GM12878 (cell line): ENCODE results near the gene EEF1AKMT2.

Experiments
- CBX5 ChIP-seq: sonication (generic); IDR thresholded peaks from 2 replicates; pipeline ENCODE4 v1.6.1; 2016; ENCODE audit warnings: low read depth, moderate library complexity, mild to moderate bottlenecking, inconsistent platforms
- EZH2 ChIP-seq: IDR thresholded peaks from 2 replicates; pipeline ENCODE4 v1.6.1; 2012; ENCODE audit warnings: low read depth, mild to moderate bottlenecking, control low read depth, inconsistent platforms, low read length, borderline replicate concordance; ENCODE audit not compliant: control insufficient read depth
- NFYB ChIP-seq: IDR thresholded peaks from 2 replicates; pipeline ENCODE4 v1.6.1; 2011; ENCODE audit warnings: low read depth, mild to moderate bottlenecking, low read length, improper control_type of control experiment, moderate library complexity; ENCODE audit not compliant: insufficient read depth
- POLR2AphosphoS5 ChIP-seq: IDR thresholded peaks from 2 replicates; pipeline ENCODE4 v1.6.1; 2011; ENCODE audit warnings: mild to moderate bottlenecking, low read length, inconsistent platforms
- RCOR1 ChIP-seq: conservative IDR thresholded peaks from 2 replicates; pipeline ENCODE4 v1.6.1; 2012; ENCODE audit warnings: low read depth, low read length, improper control_type of control experiment
- RFX5 ChIP-seq: IDR thresholded peaks from 2 replicates; pipeline ENCODE4 v1.6.1; 2011; ENCODE audit warnings: low read depth, low read length, improper control_type of control experiment
- SIN3A ChIP-seq: IDR thresholded peaks from 2 replicates; pipeline ENCODE4 v1.6.1; 2012; ENCODE audit warnings: low read depth, low read length, improper control_type of control experiment
- TAF1 ChIP-seq: IDR thresholded peaks from 2 replicates; pipeline ENCODE4 v1.6.1; 2011; ENCODE audit warnings: mild to moderate bottlenecking, low read depth, low read length, borderline replicate concordance
- ZNF207 ChIP-seq: fragments of 450-650 bp; IDR thresholded peaks from 2 replicates; pipeline ENCODE4 v1.6.1; 2014; ENCODE audit warnings: antibody characterized with exemption, mild to moderate bottlenecking, borderline replicate concordance
- TF ChIP-seq, protein P1 (sequence below), 3 experiments: IDR thresholded peaks in 2 of 3; conservative IDR thresholded peaks in 1 of 3; 2 replicates each; pipeline ENCODE4 v1.5.1; 2011; ENCODE audit warnings: low read depth in 3 of 3, low read length in 3 of 3, mild to moderate bottlenecking in 3 of 3, control low read depth in 2 of 3, moderate library complexity in 2 of 3, inconsistent platforms in 1 of 3, mixed read lengths in 1 of 3; ENCODE audit not compliant: control insufficient read depth in 2 of 3, insufficient read depth in 1 of 3; ENCODE audit errors: extremely low read depth in 1 of 3

DNA sequence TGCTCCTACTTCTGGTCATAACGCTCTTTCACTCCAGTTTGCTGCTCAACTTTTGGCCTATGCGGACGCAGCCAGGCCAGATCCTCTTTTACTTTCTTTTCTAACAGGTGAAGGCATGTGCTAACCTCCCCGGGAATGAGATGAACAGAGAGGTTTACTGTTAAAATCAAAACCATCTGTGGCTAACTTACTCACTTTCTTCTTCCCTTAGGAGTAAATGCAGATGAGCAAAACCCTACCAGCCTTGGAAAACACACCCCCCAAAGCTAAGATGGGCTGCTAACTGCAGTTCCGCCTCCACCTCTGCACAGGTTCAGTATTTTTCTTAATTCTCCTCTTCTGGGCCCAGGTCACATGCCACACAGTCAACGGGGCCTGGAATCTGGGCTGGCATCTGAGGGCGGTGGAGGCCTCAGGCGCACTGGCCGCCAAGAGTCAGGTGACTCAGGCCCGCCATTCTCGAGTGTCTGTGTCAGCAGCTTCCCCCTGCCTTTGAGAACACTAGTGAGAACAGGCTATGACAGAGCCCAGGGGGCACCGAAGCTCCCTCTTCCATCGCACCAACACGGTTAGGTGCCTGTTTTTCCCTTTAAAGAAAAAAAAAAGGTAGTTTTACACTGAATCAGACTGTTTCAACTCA, 58.6 kb downstream of the EEF1AKMT2 start:
- TF ChIP-seq, protein P1, sequence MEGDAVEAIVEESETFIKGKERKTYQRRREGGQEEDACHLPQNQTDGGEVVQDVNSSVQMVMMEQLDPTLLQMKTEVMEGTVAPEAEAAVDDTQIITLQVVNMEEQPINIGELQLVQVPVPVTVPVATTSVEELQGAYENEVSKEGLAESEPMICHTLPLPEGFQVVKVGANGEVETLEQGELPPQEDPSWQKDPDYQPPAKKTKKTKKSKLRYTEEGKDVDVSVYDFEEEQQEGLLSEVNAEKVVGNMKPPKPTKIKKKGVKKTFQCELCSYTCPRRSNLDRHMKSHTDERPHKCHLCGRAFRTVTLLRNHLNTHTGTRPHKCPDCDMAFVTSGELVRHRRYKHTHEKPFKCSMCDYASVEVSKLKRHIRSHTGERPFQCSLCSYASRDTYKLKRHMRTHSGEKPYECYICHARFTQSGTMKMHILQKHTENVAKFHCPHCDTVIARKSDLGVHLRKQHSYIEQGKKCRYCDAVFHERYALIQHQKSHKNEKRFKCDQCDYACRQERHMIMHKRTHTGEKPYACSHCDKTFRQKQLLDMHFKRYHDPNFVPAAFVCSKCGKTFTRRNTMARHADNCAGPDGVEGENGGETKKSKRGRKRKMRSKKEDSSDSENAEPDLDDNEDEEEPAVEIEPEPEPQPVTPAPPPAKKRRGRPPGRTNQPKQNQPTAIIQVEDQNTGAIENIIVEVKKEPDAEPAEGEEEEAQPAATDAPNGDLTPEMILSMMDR (IDR thresholded peaks at IDR 0.05 in 2 of 3, conservative IDR thresholded peaks at IDR 0.05 in 1 of 3; ENCODE audit: control insufficient read depth in 2 of 3, extremely low read depth in 1 of 3, insufficient read depth in 1 of 3, low read depth in 3 of 3, low read length in 3 of 3): no peak
- TF ChIP-seq NFYB: no peak
- peak; percentile 36; the same call in 1 of the 2 replicates for TF ChIP-seq POLR2AphosphoS5
- no peak for TF ChIP-seq CBX5
- TF ChIP-seq TAF1: no peak
- no peak for TF ChIP-seq RCOR1
- no peak for TF ChIP-seq EZH2
- no peak for TF ChIP-seq RFX5
- TF ChIP-seq SIN3A: no peak
- no peak for TF ChIP-seq ZNF207
